Left colon (tissue), 2 donors: ENCODE measurements around the gene TMEM156. TPM values are rescaled to one million over a fixed set of nuclear protein-coding genes. Genes with fewer than 3 reads are reported as not detected.
"Not testable (repeated sequence)": the region's sequence is repeated elsewhere in the genome, so short reads cannot be mapped to it uniquely, and the experiment has no call there.

Experiments used
- ATAC-seq: fragments of 200-7000 bp; cut with Tn5 transposase; one replicate; pipeline ENCODE4 v1.9.1; 2020; ENCODE audit warnings: mild to moderate bottlenecking, moderate library complexity
- DNase-seq, 2 donors: peaks; one replicate each; pipeline ENCODE4 v3.0.0-alpha.2; 2020
- intact Hi-C, 2 donors: fragments of 100-400 bp; cut with DNase I in 1 of 2; cut with micrococcal nuclease in 1 of 2; formaldehyde crosslinking; loops; one replicate each; pipeline versions ENCODE4 v1.11.2 to v1.14.0; 2022; cut with DNase I, micrococcal nuclease
- total RNA-seq, 2 donors: library from RNA; stranded (reverse); fragmentation: NEBNext Ultra II Directional; extraction: Animal tissue kit (Norgen Biotek cat#: 25700); gene quantifications; one replicate each; pipeline ENCODE4 v1.2.1, GENCODE V29; 2021
- donor health status: DM: no; HTN: no; CAD: no.
- donor health status: DM: yes; HTN: yes; CAD: no.

Gene TMEM156
- total RNA-seq, 2 donors from 2014 or later: 0.70 TPM; not detected in 1

- ATAC-seq, DNase-seq, intact Hi-C loops: not testable (repeated sequence)
Measured at GRCh38 chr4:38941906-38942305, 90.3 kb downstream of the TMEM156 start.

- no peak for DNase-seq
- no peak for ATAC-seq
- intact Hi-C loops: no loop called here
Measured at GRCh38 chr4:38940476-38940875, 91.7 kb downstream of the TMEM156 start.

- no peak for ATAC-seq
- DNase-seq: no peak
- intact Hi-C loops: no loop called here
Measured at GRCh38 chr4:38939165-38939564, 93.0 kb downstream of the TMEM156 start.

GRCh38 chr4:38935391-38936073, 96.7 kb downstream of the TMEM156 start:
- intact Hi-C loops: no loop called here
- ATAC-seq (no peak), DNase-seq (no peak)

GRCh38 chr4:38931125-38931524, 101.1 kb downstream of the TMEM156 start:
- intact Hi-C loops: no loop called here
- no peak for ATAC-seq
- DNase-seq: no peak

- peak in 1 of 2 donors; percentile 41 for DNase-seq
- intact Hi-C loops: no loop called here
- ATAC-seq: no peak
Measured at GRCh38 chr4:38930707-38931106, 101.5 kb downstream of the TMEM156 start.

- ATAC-seq (no peak), DNase-seq (no peak)
- intact Hi-C loops: no loop called here
Measured at GRCh38 chr4:38930204-38930603, 102.0 kb downstream of the TMEM156 start.

GRCh38 chr4:38928974-38929373, 103.2 kb downstream of the TMEM156 start:
- ATAC-seq (no peak), DNase-seq (no peak)
- intact Hi-C loops: no loop called here

- intact Hi-C loops: no loop called here
- DNase-seq (no peak), ATAC-seq (no peak)
Measured at GRCh38 chr4:38928568-38928967, 103.6 kb downstream of the TMEM156 start.

GRCh38 chr4:38926896-38927295, 105.3 kb downstream of the TMEM156 start:
- intact Hi-C loops: no loop called here
- DNase-seq (no peak), ATAC-seq (no peak)

- DNase-seq (peak in 1 of 2 donors; percentile 31), ATAC-seq (no peak)
- intact Hi-C loops: no loop called here
Measured at GRCh38 chr4:38925492-38926413, 106.5 kb downstream of the TMEM156 start.

GRCh38 chr4:38924353-38924752, 107.9 kb downstream of the TMEM156 start:
- intact Hi-C loops: no loop called here
- ATAC-seq: no peak
- DNase-seq: no peak

- DNase-seq: no peak
- ATAC-seq: no peak
- intact Hi-C loops: no loop called here
Measured at GRCh38 chr4:38923746-38924145, 108.5 kb downstream of the TMEM156 start.

- intact Hi-C loops: no loop called here
- no peak for DNase-seq
Measured at GRCh38 chr4:38921151-38921550, 111.1 kb downstream of the TMEM156 start.

GRCh38 chr4:38920677-38921076, 111.5 kb downstream of the TMEM156 start:
- ATAC-seq (no peak), DNase-seq (no peak)
- intact Hi-C loops: no loop called here

More at GRCh38 chr4:38921151-38921550, 111.1 kb downstream of the TMEM156 start:
- no peak for ATAC-seq

GRCh38 chr4:38920186-38920585, 112.0 kb downstream of the TMEM156 start:
- no peak for DNase-seq
- intact Hi-C loops: no loop called here
- no peak for ATAC-seq

- intact Hi-C loops: no loop called here
- ATAC-seq (no peak), DNase-seq (no peak)
Measured at GRCh38 chr4:38919494-38919893, 112.7 kb downstream of the TMEM156 start.

- DNase-seq (no peak), ATAC-seq (no peak)
- intact Hi-C loops: no loop called here
Measured at GRCh38 chr4:38917481-38918025, 114.7 kb downstream of the TMEM156 start.
